RWPE2 (cell line): ENCODE results near the gene F7.
A peak's percentile ranks its signal among the peaks of the same experiment; 100 is the strongest.

Source experiments
- ATAC-seq: fragments of 200-7000 bp; cut with Tn5 transposase; 3 replicates; pipeline ENCODE4 v1.9.1; 2021; ENCODE audit warnings: low read depth
- DNase-seq: peaks from one replicate; pipeline ENCODE4 v3.0.0-alpha.2; 2020; ENCODE audit warnings: low spot score
- H3K27ac ChIP-seq: fragments of 450-650 bp; 2 replicates; pipeline ENCODE4 v1.5.1; 2017; ENCODE audit warnings: mild to moderate bottlenecking; ENCODE audit not compliant: poor library complexity, severe bottlenecking
- H3K27me3 ChIP-seq: fragments of 250-450 bp; sonication (Bioruptor Pico); 2 replicates; pipeline ENCODE4 v1.5.1; 2021; ENCODE audit warnings: mild to moderate bottlenecking, moderate library complexity; ENCODE audit not compliant: insufficient read depth, poor library complexity, severe bottlenecking
- H3K36me3 ChIP-seq: fragments of 250-450 bp; sonication (Bioruptor Pico); 2 replicates; pipeline ENCODE4 v1.5.1; 2020; ENCODE audit warnings: low read depth, mild to moderate bottlenecking, moderate library complexity
- H3K4me1 ChIP-seq: fragments of 250-450 bp; sonication (Bioruptor Pico); 2 replicates; pipeline ENCODE4 v1.5.1; 2021; ENCODE audit warnings: mild to moderate bottlenecking, moderate library complexity; ENCODE audit not compliant: insufficient read depth, poor library complexity, severe bottlenecking
- H3K4me3 ChIP-seq: fragments of 250-450 bp; sonication (Bioruptor Pico); 2 replicates; pipeline ENCODE4 v1.5.1; 2021; ENCODE audit warnings: mild to moderate bottlenecking, moderate library complexity; ENCODE audit not compliant: severe bottlenecking
- H3K9me3 ChIP-seq: fragments of 250-450 bp; sonication (Bioruptor Pico); 2 replicates; pipeline ENCODE4 v1.5.1; 2021; ENCODE audit warnings: mild to moderate bottlenecking, moderate library complexity; ENCODE audit not compliant: severe bottlenecking
- CTCF ChIP-seq: fragments of 450-650 bp; IDR thresholded peaks from one replicate; pipeline ENCODE4 v1.5.1; 2017; ENCODE audit warnings: mild to moderate bottlenecking, moderate library complexity; ENCODE audit not compliant: poor library complexity, severe bottlenecking

F7 gene

GRCh38 chr13:113084943-113085540, 20.5 kb upstream of the F7 start:
- no peaks in the 10 kb centered on the region for H3K4me1 ChIP-seq
- no peak for DNase-seq
- ATAC-seq = no peak

GRCh38 chr13:113086031-113086750, 19.4 kb upstream of the F7 start:
- no peaks in the 10 kb centered on the region for H3K27me3 ChIP-seq
- no peaks in the 10 kb centered on the region for H3K9me3 ChIP-seq
- H3K36me3 ChIP-seq = no peaks in the 10 kb centered on the region
- ATAC-seq = no peak
- no peaks in the 10 kb centered on the region for H3K4me1 ChIP-seq
- DNase-seq = peak; percentile 51
- TF ChIP-seq CTCF = no peak
- H3K4me3 ChIP-seq = no peak overlapping the region
- H3K27ac ChIP-seq = no peak overlapping the region

More at GRCh38 chr13:113084943-113085540, 20.5 kb upstream of the F7 start:
- TF ChIP-seq CTCF = no peak
- no peaks in the 10 kb centered on the region for H3K9me3 ChIP-seq
- no peak overlapping the region for H3K4me3 ChIP-seq
- H3K27me3 ChIP-seq = no peaks in the 10 kb centered on the region
- no peak overlapping the region for H3K27ac ChIP-seq
- H3K36me3 ChIP-seq = no peaks in the 10 kb centered on the region

GRCh38 chr13:113086991-113087922, 18.3 kb upstream of the F7 start:
- Histone ChIP-seq H3K4me1 (no peaks in the 10 kb centered on the region), H3K36me3 (no peaks in the 10 kb centered on the region)
- ATAC-seq = no peak

GRCh38 chr13:113087923-113088690, 17.5 kb upstream of the F7 start:
- peaks cover 2% of the 10 kb centered on the region for H3K27me3 ChIP-seq
- no peaks in the 10 kb centered on the region for H3K9me3 ChIP-seq
- no peak overlapping the region for H3K4me3 ChIP-seq
- DNase-seq (peak; percentile 56), ATAC-seq (no peak)
- TF ChIP-seq CTCF = no peak
- no peaks in the 10 kb centered on the region for H3K36me3 ChIP-seq
- no peaks in the 10 kb centered on the region for H3K4me1 ChIP-seq
- no peak overlapping the region for H3K27ac ChIP-seq

More at GRCh38 chr13:113086991-113087922, 18.3 kb upstream of the F7 start:
- DNase-seq = peak; percentile 31
- no peaks in the 10 kb centered on the region for H3K27me3 ChIP-seq
- no peak overlapping the region for H3K27ac ChIP-seq
- no peak for TF ChIP-seq CTCF
- no peaks in the 10 kb centered on the region for H3K9me3 ChIP-seq
- no peak overlapping the region for H3K4me3 ChIP-seq
